Ovary (tissue), 9 donors: Measurements from ENCODE around the gene RAP1GAP2. TPM values are rescaled to one million over a fixed set of nuclear protein-coding genes. Genes with fewer than 3 reads are reported as not detected.
"Not testable (repeated sequence)": the region's sequence is repeated elsewhere in the genome, so short reads cannot be mapped to it uniquely, and the experiment has no call there.

Source experiments
- DNase-seq, 5 donors: peaks; one replicate each; pipeline ENCODE4 v3.0.0-alpha.2; 2019 to 2020
- H3K27ac ChIP-seq, 2 donors: fragments of 200-600 bp; one replicate each; pipeline versions ENCODE4 v1.5.1 to v1.8.0; 2019 to 2022
- H3K27me3 ChIP-seq: fragments of 200-600 bp; one replicate; pipeline ENCODE4 v1.8.0; 2022
- H3K36me3 ChIP-seq: fragments of 200-600 bp; sonication (generic); one replicate; pipeline ENCODE4 v1.5.1; 2019
- H3K4me1 ChIP-seq: one replicate; pipeline ENCODE4 v1.8.1; 2013; ENCODE audit warnings: mild to moderate bottlenecking, moderate library complexity; ENCODE audit not compliant: insufficient read depth
- H3K4me3 ChIP-seq: fragments of 200-600 bp; sonication (generic); one replicate; pipeline ENCODE4 v1.5.1; 2017
- H3K9me3 ChIP-seq, 2 donors: fragments of 200-600 bp in 1 of 2; sonication (generic) in 1 of 2; one replicate each; pipeline versions ENCODE4 v1.5.1 to v1.8.1; 2013 to 2019; ENCODE audit warnings: mild to moderate bottlenecking in 1 of 2, moderate library complexity in 1 of 2
- EP300 ChIP-seq: sonication (generic); formaldehyde crosslinking; IDR thresholded peaks from one replicate; pipeline ENCODE4 v1.6.1; 2017; ENCODE audit warnings: antibody characterized with exemption
- POLR2A ChIP-seq: fragments of 450-650 bp; IDR thresholded peaks from one replicate; pipeline ENCODE4 v1.6.1; 2017; ENCODE audit warnings: antibody characterized with exemption, mild to moderate bottlenecking, moderate library complexity
- whole genome bisulfite sequencing, 3 donors: extraction: QIAGEN DNeasy Blood & Tissue Kit in 1 of 3; methylation state at CpG; one replicate each; pipeline versions ENCODE4 v1.1.5 to v1.1.7; 2013 to 2017; 5-methylcytosine and 5-hydroxymethylcytosine counted together
- intact Hi-C, 4 donors: fragments of 100-400 bp; cut with DNase I; formaldehyde crosslinking; loops; one replicate each; pipeline versions ENCODE4 v1.11.0 to v1.15.1; 2022 to 2023
- microRNA counts: library from miRNA; unstranded; fragments of <30 nt; microRNA quantifications from one replicate; lab custom pipeline; 2016
- microRNA-seq, 3 donors: library from miRNA; unstranded; fragments of <30 nt; microRNA quantifications; one replicate each; pipeline versions ENCODE4 to v1.2.0, GENCODE V29; 2019 to 2020
- polyA plus RNA-seq, 2 donors: library from polyadenylated mRNA; stranded (reverse); fragments of 200-250 nt in 1 of 2; fragments of 350-450 nt in 1 of 2; fragmentation: Illumina TruSeq in 1 of 2; extraction: RNeasy Lipid Tissue Mini Kit (QIAGEN cat#74804) in 1 of 2; gene quantifications; one replicate each; pipeline ENCODE4 v1.2.3, GENCODE V29; 2013 to 2014
- small RNA-seq: library from RNA; depleted of rRNA; stranded (forward); fragments of <200 nt; gene quantifications from one replicate; pipeline ENCODE3, GENCODE V24; 2016
- total RNA-seq, 7 donors: library from RNA; depleted of rRNA in 2 of 7; stranded (reverse); fragments of >200 nt in 2 of 7; fragmentation: NEBNext Ultra II Directional in 3 of 7; extraction: Animal tissue kit (Norgen Biotek cat#: 25700) in 3 of 7; gene quantifications; one replicate each; pipeline versions ENCODE4 v1.1.0 to v1.2.4, GENCODE V29; 2016 to 2023
- TF ChIP-seq, protein P1 (sequence below), 3 donors: fragments of 450-650 bp in 2 of 3; fragments of 200-600 bp in 1 of 3; IDR thresholded peaks; one replicate each; pipeline versions ENCODE4 v1.5.1 to v1.8.0; 2016 to 2022; ENCODE audit warnings: antibody characterized with exemption in 3 of 3, mild to moderate bottlenecking in 1 of 3
- donor health status: DM: no; HTN: no; CAD: no; lungs with moderate emphysema.
- donor health status: DM: no; HTN: no; CAD: no.
- donor health status: Bipolar disorder and iron deficiency.
- donor health status: DM: yes; HTN: yes; CAD: no.
- donor health status: DM: no; HTN: no; CAD: no.
- donor health status: DM: yes; HTN: yes; CAD: no.

RAP1GAP2 gene
- total and polyA plus RNA-seq, 9 donors, result 4.3 to 15.4 (median 12.3) TPM

GRCh38 chr17:3049705-3050295 lies 253.6 kb downstream of the RAP1GAP2 start:
- Histone ChIP-seq H3K27ac (no peak overlapping the region), H3K4me3 (no peak overlapping the region), H3K36me3 (no peaks in the 10 kb centered on the region), H3K4me1 (peaks cover 2% of the 10 kb centered on the region), H3K27me3 (no peaks in the 10 kb centered on the region), H3K9me3 (no peaks in the 10 kb centered on the region)
- DNase-seq, result no peak
- 84 to 92% (median 87%) methylated on average over 8 of the region's 8 CpGs for WGBS, 3 donors
- intact Hi-C loops, result no loop called here
- TF ChIP-seq POLR2A, result no peak
- TF ChIP-seq, protein P1, sequence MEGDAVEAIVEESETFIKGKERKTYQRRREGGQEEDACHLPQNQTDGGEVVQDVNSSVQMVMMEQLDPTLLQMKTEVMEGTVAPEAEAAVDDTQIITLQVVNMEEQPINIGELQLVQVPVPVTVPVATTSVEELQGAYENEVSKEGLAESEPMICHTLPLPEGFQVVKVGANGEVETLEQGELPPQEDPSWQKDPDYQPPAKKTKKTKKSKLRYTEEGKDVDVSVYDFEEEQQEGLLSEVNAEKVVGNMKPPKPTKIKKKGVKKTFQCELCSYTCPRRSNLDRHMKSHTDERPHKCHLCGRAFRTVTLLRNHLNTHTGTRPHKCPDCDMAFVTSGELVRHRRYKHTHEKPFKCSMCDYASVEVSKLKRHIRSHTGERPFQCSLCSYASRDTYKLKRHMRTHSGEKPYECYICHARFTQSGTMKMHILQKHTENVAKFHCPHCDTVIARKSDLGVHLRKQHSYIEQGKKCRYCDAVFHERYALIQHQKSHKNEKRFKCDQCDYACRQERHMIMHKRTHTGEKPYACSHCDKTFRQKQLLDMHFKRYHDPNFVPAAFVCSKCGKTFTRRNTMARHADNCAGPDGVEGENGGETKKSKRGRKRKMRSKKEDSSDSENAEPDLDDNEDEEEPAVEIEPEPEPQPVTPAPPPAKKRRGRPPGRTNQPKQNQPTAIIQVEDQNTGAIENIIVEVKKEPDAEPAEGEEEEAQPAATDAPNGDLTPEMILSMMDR (IDR thresholded peaks at IDR 0.05), result no peak
- no peak for TF ChIP-seq EP300

DNA sequence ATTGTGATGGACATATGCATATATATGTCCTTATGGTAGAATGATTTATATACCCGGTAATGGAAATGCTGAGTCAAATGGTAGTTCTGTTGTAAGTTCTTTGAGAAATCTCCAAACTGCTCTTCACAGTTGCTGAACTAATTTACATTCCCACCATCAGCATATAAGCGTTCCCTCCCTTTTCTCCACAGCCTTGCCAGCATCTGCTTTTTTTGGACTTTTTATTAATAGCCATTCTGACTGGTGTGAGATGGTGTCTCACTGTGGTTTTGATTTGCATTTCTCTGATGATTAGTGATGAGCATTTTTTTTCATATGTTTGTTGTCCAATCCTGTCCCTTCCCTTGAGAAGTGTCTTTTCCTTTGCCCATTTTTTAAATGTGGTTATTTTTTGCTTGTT lies 258.6 kb downstream of the RAP1GAP2 start:
- H3K4me1 ChIP-seq, DNase-seq, intact Hi-C loops, H3K27me3 ChIP-seq, H3K27ac ChIP-seq, H3K4me3 ChIP-seq, H3K9me3 ChIP-seq, H3K36me3 ChIP-seq: not testable (repeated sequence)
- WGBS, 3 donors, result 92 to 100% (median 96%) methylated on average over 1 of the region's 2 CpGs

GRCh38 chr17:3062824-3063377 lies 266.7 kb downstream of the RAP1GAP2 start:
- DNase-seq, H3K27me3 ChIP-seq, H3K4me1 ChIP-seq, intact Hi-C loops, H3K27ac ChIP-seq, H3K9me3 ChIP-seq, H3K4me3 ChIP-seq, H3K36me3 ChIP-seq: not testable (repeated sequence)
- WGBS, 3 donors, result 77 to 86% (median 79%) methylated on average over 5 to 8 of the region's 8 CpGs

DNA sequence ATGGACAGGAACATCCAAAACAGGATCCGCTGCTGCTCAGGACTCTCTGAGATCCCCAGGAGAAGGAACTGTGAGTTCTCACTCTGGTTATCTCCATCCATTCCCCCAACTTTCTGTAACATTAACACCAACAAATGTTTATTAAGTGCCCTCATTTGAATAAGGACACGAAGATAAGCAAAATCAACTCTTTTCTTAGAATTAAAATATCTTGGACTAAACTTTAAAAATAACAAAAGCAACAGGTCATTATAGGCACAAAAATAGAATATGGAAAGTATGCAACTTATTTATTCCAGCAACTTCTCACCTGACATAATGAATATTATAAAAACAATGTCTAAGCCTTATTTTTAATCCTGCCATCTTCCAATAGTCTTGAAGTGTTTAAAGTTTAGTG lies 267.3 kb downstream of the RAP1GAP2 start, which contains the start of gene OR1D5:
OR1D5 (minus strand) TSS at position 101 of the 400 bp plus-strand sequence; CDS start at position 101, 0 bp downstream.
- intact Hi-C loops, H3K27me3 ChIP-seq, H3K4me3 ChIP-seq, H3K4me1 ChIP-seq, H3K36me3 ChIP-seq, H3K9me3 ChIP-seq, DNase-seq, H3K27ac ChIP-seq: not testable (repeated sequence)
- WGBS, 3 donors, result 20 to 78% (median 43%) methylated on average over 1 of the region's 2 CpGs

DNA sequence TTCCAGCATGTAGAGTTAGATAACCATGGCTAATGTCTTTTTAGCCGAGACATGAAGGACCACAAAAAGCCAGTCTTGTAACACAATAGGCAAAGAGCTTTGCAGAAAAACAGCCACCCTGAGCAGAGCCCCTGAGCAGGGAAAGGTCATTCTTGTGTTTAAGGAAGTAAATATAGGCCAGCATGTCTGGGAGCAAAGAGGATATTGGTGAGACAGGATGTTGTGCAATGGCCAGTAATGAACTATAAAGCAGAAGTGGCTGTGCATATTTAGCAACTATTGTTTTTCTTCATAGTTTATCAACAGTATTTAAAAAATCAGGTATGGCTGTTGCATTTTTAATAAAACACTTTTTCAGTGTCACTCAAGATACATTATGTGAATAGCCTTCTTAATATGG lies 269.0 kb downstream of the RAP1GAP2 start:
- H3K36me3 ChIP-seq, intact Hi-C loops, H3K4me3 ChIP-seq, H3K27ac ChIP-seq, H3K9me3 ChIP-seq, H3K4me1 ChIP-seq, H3K27me3 ChIP-seq, DNase-seq: not testable (repeated sequence)
- WGBS, 3 donors, result 76% methylated on average over 1 of the region's 1 CpG; no CpG with 5 or more reads in 2 of the 3 donors

GRCh38 chr17:3073850-3074249 lies 277.6 kb downstream of the RAP1GAP2 start:
- H3K27me3 ChIP-seq, H3K4me1 ChIP-seq, intact Hi-C loops, H3K9me3 ChIP-seq, H3K4me3 ChIP-seq, H3K36me3 ChIP-seq, DNase-seq, H3K27ac ChIP-seq: not testable (repeated sequence)
- WGBS, 3 donors, result 28 to 57% (median 46%) methylated on average over 4 of the region's 4 CpGs

MicroRNAs encoded within 50 kb of the gene (microRNA counts, 767-probe panel; counts per million panel counts)
- 530 counts per million, percentile 78 among the panel's probes with 10 or more counts for microRNA hsa-miR-1253 (lab: Ali Mortazavi, UCI)

Small RNAs within 50 kb of the gene (microRNA-seq; reads per million reads assigned to microRNA genes)
- gene MIR1253, result 0 reads per million in 3 donors

Small RNAs within 50 kb of the gene (small RNA-seq; reads per million reads assigned to genes)
- not detected for gene MIR1253
- gene hsa-mir-1253, result not detected

Other genes with a start within 250 kb of the RAP1GAP2 start
- 100 to 1,000 TPM in 4 of 7 donors, 10 to 100 TPM in 3; 73.6 to 125 (median 108) TPM for gene PAFAH1B1, start 202.8 kb upstream of the RAP1GAP2 start, total RNA-seq
- 10 to 100 TPM; 36.5 to 99.0 TPM for gene PAFAH1B1, start 202.8 kb upstream of the RAP1GAP2 start, polyA plus RNA-seq
- 10 to 100 TPM; 19.6 to 57.9 (median 46.6) TPM for gene CLUH, start 84.7 kb upstream of the RAP1GAP2 start, total RNA-seq
- gene CLUH, start 84.7 kb upstream of the RAP1GAP2 start, polyA plus RNA-seq, result 10 to 100 TPM; 11.5 to 19.6 TPM
- 1 to 10 TPM in 1 of 7 donors, under 1 TPM in 6; 0.08 to 1.1 (median 0.24) TPM for gene CCDC92B, start 46.8 kb upstream of the RAP1GAP2 start, total RNA-seq
- gene CCDC92B, start 46.8 kb upstream of the RAP1GAP2 start, polyA plus RNA-seq, result under 1 TPM; 0.07 TPM